ENCODE data around the gene XXYLT1.

The XXYLT1 gene

DNA sequence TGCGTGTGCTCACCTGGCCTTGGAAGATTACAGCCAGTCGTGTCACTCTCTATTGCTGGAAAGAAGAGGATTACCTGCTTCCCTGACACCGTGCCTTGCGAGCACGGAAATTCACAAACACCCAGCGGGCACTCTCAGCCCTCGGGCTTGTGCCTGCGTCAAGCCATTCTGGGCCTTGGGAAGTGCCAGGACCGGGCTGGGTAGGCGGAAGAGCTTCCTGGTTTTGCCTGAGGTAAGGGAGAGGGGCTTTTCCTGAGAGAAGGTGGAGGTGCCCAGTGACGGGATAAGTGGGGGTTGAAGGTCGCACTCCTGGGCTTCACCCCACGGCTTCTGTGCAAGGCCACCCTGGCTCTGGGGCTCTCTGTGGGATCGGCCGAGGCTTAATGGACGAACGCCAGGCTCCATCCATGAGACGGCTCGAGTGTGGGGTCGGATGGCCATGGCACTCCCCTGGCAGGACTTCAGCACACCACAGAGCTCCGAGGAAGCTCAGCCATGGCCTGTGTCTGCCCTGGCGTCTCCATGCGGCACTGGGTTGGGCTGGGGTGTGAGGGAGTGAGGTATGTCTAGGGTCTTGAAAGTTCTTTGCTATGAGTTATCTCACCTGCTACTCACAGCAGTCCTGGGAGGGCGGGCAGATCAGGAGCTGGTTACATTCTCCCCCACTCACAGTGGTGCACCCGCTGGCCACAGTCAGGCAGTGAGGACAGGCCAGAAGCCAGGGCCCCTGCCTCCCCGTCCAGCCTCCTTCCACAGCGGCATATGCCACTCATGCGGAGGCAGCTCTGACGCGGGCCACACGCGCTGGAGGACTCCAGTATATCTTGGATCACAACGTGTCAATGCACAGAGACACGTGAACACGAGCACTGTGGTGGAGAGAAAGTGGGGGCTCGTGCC is 209.0 kb downstream of the XXYLT1 start:
- DNase-seq (ENCODE audit: extremely low read depth, low read depth), result no peak
- TF ChIP-seq, protein P1, sequence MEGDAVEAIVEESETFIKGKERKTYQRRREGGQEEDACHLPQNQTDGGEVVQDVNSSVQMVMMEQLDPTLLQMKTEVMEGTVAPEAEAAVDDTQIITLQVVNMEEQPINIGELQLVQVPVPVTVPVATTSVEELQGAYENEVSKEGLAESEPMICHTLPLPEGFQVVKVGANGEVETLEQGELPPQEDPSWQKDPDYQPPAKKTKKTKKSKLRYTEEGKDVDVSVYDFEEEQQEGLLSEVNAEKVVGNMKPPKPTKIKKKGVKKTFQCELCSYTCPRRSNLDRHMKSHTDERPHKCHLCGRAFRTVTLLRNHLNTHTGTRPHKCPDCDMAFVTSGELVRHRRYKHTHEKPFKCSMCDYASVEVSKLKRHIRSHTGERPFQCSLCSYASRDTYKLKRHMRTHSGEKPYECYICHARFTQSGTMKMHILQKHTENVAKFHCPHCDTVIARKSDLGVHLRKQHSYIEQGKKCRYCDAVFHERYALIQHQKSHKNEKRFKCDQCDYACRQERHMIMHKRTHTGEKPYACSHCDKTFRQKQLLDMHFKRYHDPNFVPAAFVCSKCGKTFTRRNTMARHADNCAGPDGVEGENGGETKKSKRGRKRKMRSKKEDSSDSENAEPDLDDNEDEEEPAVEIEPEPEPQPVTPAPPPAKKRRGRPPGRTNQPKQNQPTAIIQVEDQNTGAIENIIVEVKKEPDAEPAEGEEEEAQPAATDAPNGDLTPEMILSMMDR (IDR thresholded peaks at IDR 0.05; ENCODE audit: low read depth, low read length, missing control alignments), result no peak
- H3K4me3 ChIP-seq (replicated peaks; ENCODE audit: low read depth, low read length), result no peak overlapping the region

DNA sequence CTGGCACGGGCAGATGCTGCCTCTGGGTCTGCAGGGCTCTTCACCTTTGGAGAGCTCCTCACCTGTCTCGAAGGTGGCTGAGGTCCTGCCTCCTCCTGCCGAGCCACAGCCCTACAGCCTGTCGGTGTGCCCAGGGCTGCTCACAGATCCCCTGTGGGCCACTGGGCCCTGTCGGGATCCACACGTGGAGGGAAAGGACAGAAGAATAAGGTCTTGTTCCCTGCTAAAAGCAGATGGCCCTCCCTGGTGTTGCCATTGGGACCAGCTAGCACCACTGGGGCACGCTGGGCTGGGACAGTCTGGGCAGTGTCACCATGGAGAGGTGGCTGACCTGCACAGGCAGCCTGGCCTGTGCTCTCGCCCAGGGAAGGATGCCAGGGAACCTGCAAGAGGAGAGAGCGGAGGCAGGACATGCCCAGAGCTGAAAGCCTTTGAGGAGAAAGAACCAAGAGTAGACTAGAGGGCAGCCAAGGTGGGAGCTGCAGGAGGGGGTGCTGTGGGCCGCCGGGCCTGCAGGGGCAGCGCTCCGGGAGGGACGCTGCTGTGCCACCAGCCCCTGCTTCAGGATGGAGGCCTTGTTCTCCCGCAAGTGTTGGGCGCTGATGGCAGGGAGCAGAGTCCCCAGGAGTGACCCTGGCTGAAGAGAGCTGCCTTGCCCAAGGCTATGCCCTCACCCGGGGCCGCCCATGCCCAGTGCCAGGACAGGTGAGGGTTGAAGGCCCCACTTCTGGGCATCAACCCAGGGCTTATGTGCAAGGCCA is 210.2 kb downstream of the XXYLT1 start:
- TF ChIP-seq, protein P1 (IDR thresholded peaks at IDR 0.05; ENCODE audit: low read depth, low read length, missing control alignments), result no peak
- DNase-seq (ENCODE audit: extremely low read depth, low read depth), result no peak
- no peak overlapping the region for H3K4me3 ChIP-seq (replicated peaks; ENCODE audit: low read depth, low read length)

DNA sequence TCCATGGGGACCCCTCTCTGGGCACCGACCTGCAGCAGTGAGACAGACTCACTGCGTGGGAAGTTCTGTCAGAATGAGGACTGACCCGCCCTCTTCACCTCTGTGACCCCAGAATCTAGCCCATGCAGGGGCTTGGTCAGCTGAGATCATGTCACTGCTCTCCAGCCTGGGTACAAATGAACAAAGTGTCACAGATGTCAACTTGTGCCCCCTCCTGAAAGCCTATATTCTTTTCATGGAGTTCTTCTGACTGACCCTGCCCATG is 210.8 kb downstream of the XXYLT1 start:
- TF ChIP-seq, protein P1 (IDR thresholded peaks at IDR 0.05; ENCODE audit: low read depth, low read length, missing control alignments), result no peak
- no peak for DNase-seq (ENCODE audit: extremely low read depth, low read depth)
- no peak overlapping the region for H3K4me3 ChIP-seq (replicated peaks; ENCODE audit: low read depth, low read length)

DNA sequence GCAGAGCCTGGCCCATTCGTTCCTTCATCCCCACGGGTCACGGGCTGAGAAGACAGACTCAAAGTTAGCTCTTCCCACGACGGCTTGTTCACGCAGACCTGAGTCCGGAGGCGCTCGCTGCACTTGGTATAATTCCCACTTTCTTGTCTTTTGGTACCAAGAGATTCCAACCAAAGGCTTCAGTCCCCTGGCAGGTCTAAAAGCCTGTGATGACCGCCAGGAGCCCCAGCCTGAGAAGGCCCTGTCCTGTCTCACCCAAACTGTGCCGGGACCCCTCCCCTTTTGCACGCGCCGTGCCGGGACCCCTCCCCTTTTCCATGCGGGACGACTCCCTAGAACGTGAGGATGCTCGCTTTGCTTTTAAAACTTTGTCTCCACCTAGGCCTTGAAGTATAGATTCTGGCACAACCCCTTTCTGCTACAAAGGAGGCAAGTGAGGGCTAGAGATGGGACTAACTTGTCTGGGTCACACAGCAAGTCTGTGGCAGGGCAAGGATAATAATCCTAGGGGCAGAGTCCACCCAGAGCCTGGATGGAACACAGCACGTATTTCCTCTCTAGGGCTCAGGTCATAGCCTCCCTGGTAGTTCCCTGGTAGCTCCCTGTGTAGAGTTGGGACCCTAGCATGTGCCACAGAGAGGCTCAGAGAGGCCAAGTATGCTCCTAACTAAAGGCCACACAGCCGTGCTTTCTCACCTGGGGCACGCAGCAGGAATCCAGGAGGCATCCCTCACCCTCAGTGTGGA is 211.3 kb downstream of the XXYLT1 start:
- DNase-seq (ENCODE audit: extremely low read depth, low read depth), result no peak
- TF ChIP-seq, protein P1 (IDR thresholded peaks at IDR 0.05; ENCODE audit: low read depth, low read length, missing control alignments), result no peak
- no peak overlapping the region for H3K4me3 ChIP-seq (replicated peaks; ENCODE audit: low read depth, low read length)

DNA sequence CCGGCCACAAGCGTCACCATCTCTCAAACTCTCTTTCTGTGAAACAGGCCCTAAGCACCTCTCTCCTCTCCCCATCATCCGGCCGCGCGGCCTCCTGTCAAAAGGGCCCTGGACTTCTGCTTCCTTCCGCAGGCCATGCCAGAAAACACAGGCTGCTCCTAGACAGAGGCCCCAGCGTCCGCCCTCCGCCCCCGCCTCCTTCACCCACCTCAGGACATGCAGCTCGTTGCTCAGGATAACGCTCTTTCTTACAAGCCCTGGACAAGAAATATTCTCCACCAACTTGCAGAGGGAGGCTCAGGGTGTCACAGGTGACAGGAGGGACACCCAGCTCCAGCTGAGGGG is 212.0 kb downstream of the XXYLT1 start:
- no peak overlapping the region for H3K4me3 ChIP-seq (replicated peaks; ENCODE audit: low read depth, low read length)
- DNase-seq (ENCODE audit: extremely low read depth, low read depth), result no peak
- TF ChIP-seq, protein P1 (IDR thresholded peaks at IDR 0.05; ENCODE audit: low read depth, low read length, missing control alignments), result no peak

DNA sequence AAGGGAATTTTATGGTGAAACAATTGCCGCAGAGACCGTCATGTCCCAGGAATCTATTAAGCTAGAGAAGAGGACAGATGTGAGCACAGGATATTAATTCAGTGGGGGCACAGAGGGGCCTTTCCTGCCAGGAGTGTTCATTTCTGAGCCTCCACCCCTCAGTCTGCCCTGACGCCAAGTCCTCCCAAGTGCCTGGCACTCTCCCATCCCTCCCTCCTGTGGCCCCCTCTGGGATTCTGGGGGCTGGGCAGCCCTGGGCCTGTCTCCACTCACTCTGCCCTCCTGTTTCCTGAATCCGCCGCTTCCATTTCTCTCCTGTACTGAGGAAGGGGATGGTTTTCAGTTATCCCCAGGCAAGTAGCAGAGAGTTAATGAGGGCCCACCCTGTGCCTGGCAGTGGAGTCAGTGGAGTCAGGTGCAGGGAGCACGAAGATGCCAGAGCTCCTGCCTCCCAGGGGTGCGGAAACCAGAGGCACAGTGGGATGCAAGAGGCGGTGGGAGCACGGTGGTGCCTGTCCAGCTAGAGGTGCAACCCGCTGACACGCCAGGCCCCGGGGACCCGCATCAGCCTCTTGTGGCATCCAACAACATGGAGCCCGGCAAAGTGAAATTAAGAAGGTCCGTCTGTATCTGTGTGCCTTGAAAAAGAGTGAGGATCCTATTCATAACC is 212.5 kb downstream of the XXYLT1 start:
- no peak overlapping the region for H3K4me3 ChIP-seq (replicated peaks; ENCODE audit: low read depth, low read length)
- TF ChIP-seq, protein P1 (IDR thresholded peaks at IDR 0.05; ENCODE audit: low read depth, low read length, missing control alignments), result no peak
- no peak for DNase-seq (ENCODE audit: extremely low read depth, low read depth)

Measured in HFF-Myc (cell line).